T-helper 2 cell (primary cell): Measurements from ENCODE around the gene TLE1.
A peak's percentile ranks its signal among the peaks of the same experiment; 100 is the strongest.
"Not testable (repeated sequence)": the region's sequence is repeated elsewhere in the genome, so short reads cannot be mapped to it uniquely, and the experiment has no call there.

Experiments used
- DNase-seq, 5 experiments: peaks; one replicate each; pipeline versions ENCODE4 v3.0.0 to v3.0.0-alpha.2; 2012 to 2022

Gene TLE1

GRCh38 chr9:81599837-81600236 lies 89.5 kb downstream of the TLE1 start:
- no peak for DNase-seq

GRCh38 chr9:81598811-81599210 lies 90.5 kb downstream of the TLE1 start:
- DNase-seq = no peak

GRCh38 chr9:81598123-81598497 lies 91.2 kb downstream of the TLE1 start:
- no peak for DNase-seq

GRCh38 chr9:81597419-81598122 lies 91.8 kb downstream of the TLE1 start:
- DNase-seq = no peak

- peak in 1 of 5 experiments; percentile 71 for DNase-seq
Measured at GRCh38 chr9:81596679-81597418, 92.5 kb downstream of the TLE1 start.

- no peak for DNase-seq
Measured at GRCh38 chr9:81595887-81596543, 93.3 kb downstream of the TLE1 start.

GRCh38 chr9:81595293-81595692 lies 94.1 kb downstream of the TLE1 start:
- DNase-seq = not testable (repeated sequence)

GRCh38 chr9:81594415-81594814 lies 94.9 kb downstream of the TLE1 start:
- DNase-seq = no peak

- no peak for DNase-seq
Measured at GRCh38 chr9:81592887-81593266, 96.5 kb downstream of the TLE1 start.

GRCh38 chr9:81591791-81592190 lies 97.6 kb downstream of the TLE1 start:
- no peak for DNase-seq

- DNase-seq = no peak
Measured at GRCh38 chr9:81590688-81591087, 98.7 kb downstream of the TLE1 start.

GRCh38 chr9:81589819-81590218 lies 99.5 kb downstream of the TLE1 start:
- DNase-seq = no peak

GRCh38 chr9:81589392-81589791 lies 100.0 kb downstream of the TLE1 start:
- no peak for DNase-seq

- no peak for DNase-seq
Measured at GRCh38 chr9:81588148-81588871, 101.0 kb downstream of the TLE1 start.

- DNase-seq = no peak
Measured at GRCh38 chr9:81586786-81587185, 102.6 kb downstream of the TLE1 start.

GRCh38 chr9:81585191-81585763 lies 104.1 kb downstream of the TLE1 start:
- DNase-seq = no peak

GRCh38 chr9:81584099-81584498 lies 105.2 kb downstream of the TLE1 start:
- no peak for DNase-seq

- DNase-seq = no peak
Measured at GRCh38 chr9:81581986-81582385, 107.4 kb downstream of the TLE1 start.

- DNase-seq = no peak
Measured at GRCh38 chr9:81579381-81579780, 110.0 kb downstream of the TLE1 start.

- DNase-seq = no peak
Measured at GRCh38 chr9:81578606-81579005, 110.7 kb downstream of the TLE1 start.

GRCh38 chr9:81575956-81576355 lies 113.4 kb downstream of the TLE1 start:
- no peak for DNase-seq

GRCh38 chr9:81574405-81574804 lies 114.9 kb downstream of the TLE1 start:
- no peak for DNase-seq
